Gastrocnemius medialis (tissue), 4 donors: Measurements from ENCODE around the gene ERGIC3.

Source experiments
- CTCF ChIP-seq, 5 experiments: fragments of 450-650 bp in 3 of 5; fragments of 200-600 bp in 2 of 5; sonication (generic) in 2 of 5; IDR thresholded peaks in 4 of 5; conservative IDR thresholded peaks in 1 of 5; 1 replicate in 4 of 5; 2 replicates in 1 of 5; pipeline ENCODE4 v1.5.1; 2016 to 2019; ENCODE audit warnings: antibody characterized with exemption in 5 of 5, mild to moderate bottlenecking in 3 of 5, moderate library complexity in 3 of 5
- POLR2A ChIP-seq, 2 donors: fragments of 450-650 bp; IDR thresholded peaks; one replicate each; pipeline ENCODE4 v1.6.1; 2017; ENCODE audit warnings: antibody characterized with exemption in 2 of 2, mild to moderate bottlenecking in 2 of 2, moderate library complexity in 2 of 2

DNA sequence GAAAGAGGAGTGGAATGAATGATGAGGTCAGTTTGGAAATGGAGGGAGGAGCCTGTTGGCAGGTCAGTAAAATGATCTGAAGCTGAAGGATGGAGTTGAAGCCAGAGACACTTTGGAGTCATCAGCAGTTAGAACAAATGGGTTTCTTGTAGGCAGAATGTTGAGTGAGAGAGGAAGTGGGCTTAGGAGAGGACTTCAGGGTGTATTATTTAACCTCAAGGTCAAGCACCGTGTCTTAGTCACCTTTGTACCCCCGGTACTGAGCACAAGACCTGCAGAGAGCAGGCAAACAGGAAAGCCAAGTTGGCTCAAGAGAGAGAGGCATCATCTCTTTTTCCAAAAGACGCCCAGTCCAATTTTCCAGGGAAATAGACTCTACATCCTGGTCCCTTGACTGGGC is 35.7 kb upstream of the ERGIC3 start:
- TF ChIP-seq CTCF (IDR thresholded peaks at IDR 0.05 in 4 of 5, conservative IDR thresholded peaks at IDR 0.05 in 1 of 5) (no peak), POLR2A (IDR thresholded peaks at IDR 0.05) (no peak)
